ENCODE results near the gene MAPK10. TPM values are rescaled to one million over a fixed set of nuclear protein-coding genes. Genes with fewer than 3 reads are reported as not detected.

MAPK10 gene
- total and polyA plus RNA-seq, 4 donors: 3.3 to 109 (median 24.5) TPM

DNA sequence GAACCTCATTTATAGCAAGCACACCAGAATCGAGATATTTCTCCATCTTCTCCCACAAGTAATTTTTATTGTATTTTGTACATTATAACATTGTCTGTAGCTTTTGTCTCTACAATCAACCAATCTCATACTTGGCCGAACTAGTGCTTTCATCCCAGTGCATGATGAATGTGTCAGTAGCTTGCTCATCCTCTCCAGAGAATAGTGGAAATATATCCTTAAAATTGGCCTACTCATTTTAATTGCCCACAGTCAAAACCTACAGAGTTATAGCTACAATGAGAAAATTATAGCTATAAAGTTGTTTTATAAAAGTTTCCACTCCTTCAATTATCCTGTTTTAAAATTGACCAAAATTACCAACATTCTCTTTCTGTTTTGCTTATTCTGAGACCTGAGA, 103.8 kb downstream of the MAPK10 start:
- Histone ChIP-seq H3K27me3 (ENCODE audit: control insufficient read depth in 3 of 3, insufficient read depth in 3 of 3, low read length in 2 of 3) (no peaks in the 10 kb centered on the region), H3K27ac (ENCODE audit: low read depth in 1 of 2, low read length in 1 of 2) (no peak overlapping the region), H3K9ac (ENCODE audit: insufficient read depth in 1 of 2, low read length in 2 of 2) (no peak overlapping the region), H3K4me3 (no peak overlapping the region), H3K4me1 (ENCODE audit: control insufficient read depth in 5 of 5, insufficient read depth in 5 of 5, low read length in 5 of 5) (no peaks in the 10 kb centered on the region), H3K36me3 (ENCODE audit: control insufficient read depth in 4 of 4, insufficient read depth in 4 of 4, low read length in 4 of 4) (no peaks in the 10 kb centered on the region), H3K9me3 (ENCODE audit: control insufficient read depth in 4 of 4, insufficient read depth in 3 of 4, low read length in 3 of 4) (no peaks in the 10 kb centered on the region)
- TF ChIP-seq, protein P1, sequence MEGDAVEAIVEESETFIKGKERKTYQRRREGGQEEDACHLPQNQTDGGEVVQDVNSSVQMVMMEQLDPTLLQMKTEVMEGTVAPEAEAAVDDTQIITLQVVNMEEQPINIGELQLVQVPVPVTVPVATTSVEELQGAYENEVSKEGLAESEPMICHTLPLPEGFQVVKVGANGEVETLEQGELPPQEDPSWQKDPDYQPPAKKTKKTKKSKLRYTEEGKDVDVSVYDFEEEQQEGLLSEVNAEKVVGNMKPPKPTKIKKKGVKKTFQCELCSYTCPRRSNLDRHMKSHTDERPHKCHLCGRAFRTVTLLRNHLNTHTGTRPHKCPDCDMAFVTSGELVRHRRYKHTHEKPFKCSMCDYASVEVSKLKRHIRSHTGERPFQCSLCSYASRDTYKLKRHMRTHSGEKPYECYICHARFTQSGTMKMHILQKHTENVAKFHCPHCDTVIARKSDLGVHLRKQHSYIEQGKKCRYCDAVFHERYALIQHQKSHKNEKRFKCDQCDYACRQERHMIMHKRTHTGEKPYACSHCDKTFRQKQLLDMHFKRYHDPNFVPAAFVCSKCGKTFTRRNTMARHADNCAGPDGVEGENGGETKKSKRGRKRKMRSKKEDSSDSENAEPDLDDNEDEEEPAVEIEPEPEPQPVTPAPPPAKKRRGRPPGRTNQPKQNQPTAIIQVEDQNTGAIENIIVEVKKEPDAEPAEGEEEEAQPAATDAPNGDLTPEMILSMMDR (IDR thresholded peaks at IDR 0.05; ENCODE audit: control extremely low read depth, extremely low read depth): no peak
- no peak for ATAC-seq (ENCODE audit: insufficient read depth, low FRiP score)
- DNase-seq: no peak
- 85 to 89% methylated on average over 2 of the region's 2 CpGs for WGBS, 2 donors

DNA sequence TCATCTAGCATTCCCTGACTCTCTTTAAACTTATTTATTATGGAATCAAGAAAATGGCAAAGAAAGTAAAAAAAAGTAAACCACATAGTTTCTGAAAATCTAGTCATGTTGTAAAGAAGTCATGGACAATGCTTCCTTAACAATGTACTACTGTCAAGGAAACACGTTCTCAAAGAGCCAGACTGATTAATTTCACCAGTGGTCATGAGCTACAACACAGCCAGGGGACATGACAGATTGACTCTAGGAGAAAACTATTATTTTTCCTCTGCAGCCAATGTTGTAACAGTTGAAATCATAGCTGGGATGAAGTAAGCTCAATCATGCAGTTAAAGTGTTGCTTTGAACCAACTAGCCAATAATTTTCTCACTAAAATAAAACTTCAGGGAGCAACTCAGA, 109.2 kb downstream of the MAPK10 start:
- no peaks in the 10 kb centered on the region for H3K4me1 ChIP-seq (ENCODE audit: control insufficient read depth in 5 of 5, insufficient read depth in 5 of 5, low read length in 5 of 5)
- no peaks in the 10 kb centered on the region for H3K9me3 ChIP-seq (ENCODE audit: control insufficient read depth in 4 of 4, insufficient read depth in 3 of 4, low read length in 3 of 4)
- no peak for ATAC-seq (ENCODE audit: insufficient read depth, low FRiP score)
- no peaks in the 10 kb centered on the region for H3K36me3 ChIP-seq (ENCODE audit: control insufficient read depth in 4 of 4, insufficient read depth in 4 of 4, low read length in 4 of 4)
- H3K27ac ChIP-seq (ENCODE audit: low read depth in 1 of 2, low read length in 1 of 2): no peak overlapping the region
- no peak overlapping the region for H3K9ac ChIP-seq (ENCODE audit: insufficient read depth in 1 of 2, low read length in 2 of 2)
- DNase-seq: no peak
- 56 to 82% methylated on average over 1 of the region's 1 CpG for WGBS, 2 donors
- H3K27me3 ChIP-seq (ENCODE audit: control insufficient read depth in 3 of 3, insufficient read depth in 3 of 3, low read length in 2 of 3): no peaks in the 10 kb centered on the region
- no peak overlapping the region for H3K4me3 ChIP-seq
- TF ChIP-seq, protein P1 (IDR thresholded peaks at IDR 0.05; ENCODE audit: control extremely low read depth, extremely low read depth): no peak

DNA sequence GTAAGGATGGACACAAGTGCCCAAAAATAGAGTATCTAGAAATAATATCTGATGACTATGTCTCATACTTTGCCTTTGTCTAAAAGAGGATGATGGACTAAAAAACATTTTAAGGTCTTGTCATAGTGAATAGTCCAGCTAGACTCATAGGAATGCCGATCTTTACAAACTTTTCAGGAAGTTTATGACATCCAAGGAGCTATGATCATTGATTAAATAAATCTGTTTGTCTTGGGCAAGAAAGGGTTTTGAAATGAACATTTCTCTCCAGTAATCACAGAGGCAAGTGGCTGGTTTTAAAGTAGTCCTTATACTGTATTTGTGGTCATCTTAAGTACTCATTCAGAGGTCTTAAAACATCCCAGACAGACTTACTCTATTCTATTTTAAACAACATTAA, 109.8 kb downstream of the MAPK10 start:
- DNase-seq (no peak), ATAC-seq (ENCODE audit: insufficient read depth, low FRiP score) (no peak)
- Histone ChIP-seq H3K4me3 (no peak overlapping the region), H3K4me1 (ENCODE audit: control insufficient read depth in 5 of 5, insufficient read depth in 5 of 5, low read length in 5 of 5) (no peaks in the 10 kb centered on the region), H3K27me3 (ENCODE audit: control insufficient read depth in 3 of 3, insufficient read depth in 3 of 3, low read length in 2 of 3) (no peaks in the 10 kb centered on the region), H3K27ac (ENCODE audit: low read depth in 1 of 2, low read length in 1 of 2) (no peak overlapping the region), H3K36me3 (ENCODE audit: control insufficient read depth in 4 of 4, insufficient read depth in 4 of 4, low read length in 4 of 4) (no peaks in the 10 kb centered on the region), H3K9ac (ENCODE audit: insufficient read depth in 1 of 2, low read length in 2 of 2) (no peak overlapping the region), H3K9me3 (ENCODE audit: control insufficient read depth in 4 of 4, insufficient read depth in 3 of 4, low read length in 3 of 4) (no peaks in the 10 kb centered on the region)
- TF ChIP-seq, protein P1 (IDR thresholded peaks at IDR 0.05; ENCODE audit: control extremely low read depth, extremely low read depth): no peak
- 64 to 66% methylated on average over 1 of the region's 1 CpG for WGBS, 2 donors

DNA sequence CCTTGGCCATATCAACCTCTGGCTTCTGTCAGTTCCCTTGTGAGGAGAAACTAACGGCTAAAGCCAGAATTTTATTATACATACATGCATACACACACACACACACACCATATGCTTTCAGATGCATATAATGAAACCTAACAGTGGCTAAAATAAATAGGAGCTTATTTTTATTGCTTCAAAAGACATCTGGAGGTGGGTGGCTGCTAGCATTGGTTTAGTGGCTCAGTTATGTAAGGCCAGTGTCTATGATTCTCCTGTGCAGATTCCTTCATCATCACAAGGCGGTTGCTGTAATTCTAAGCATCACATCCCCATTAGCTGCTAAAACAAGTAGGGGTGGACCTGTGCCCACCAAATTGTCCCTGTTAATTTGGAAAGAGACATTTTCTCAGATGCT, 110.8 kb downstream of the MAPK10 start:
- TF ChIP-seq, protein P1 (IDR thresholded peaks at IDR 0.05; ENCODE audit: control extremely low read depth, extremely low read depth): no peak
- no peaks in the 10 kb centered on the region for H3K4me1 ChIP-seq (ENCODE audit: control insufficient read depth in 5 of 5, insufficient read depth in 5 of 5, low read length in 5 of 5)
- H3K27me3 ChIP-seq (ENCODE audit: control insufficient read depth in 3 of 3, insufficient read depth in 3 of 3, low read length in 2 of 3): no peaks in the 10 kb centered on the region
- H3K36me3 ChIP-seq (ENCODE audit: control insufficient read depth in 4 of 4, insufficient read depth in 4 of 4, low read length in 4 of 4): no peaks in the 10 kb centered on the region
- H3K4me3 ChIP-seq: no peak overlapping the region
- DNase-seq (no peak), ATAC-seq (ENCODE audit: insufficient read depth, low FRiP score) (no peak)
- no peak overlapping the region for H3K27ac ChIP-seq (ENCODE audit: low read depth in 1 of 2, low read length in 1 of 2)
- WGBS, 2 donors: 92 to 99% methylated on average over 2 of the region's 2 CpGs
- no peaks in the 10 kb centered on the region for H3K9me3 ChIP-seq (ENCODE audit: control insufficient read depth in 4 of 4, insufficient read depth in 3 of 4, low read length in 3 of 4)
- no peak overlapping the region for H3K9ac ChIP-seq (ENCODE audit: insufficient read depth in 1 of 2, low read length in 2 of 2)
